Activated naive CD4-positive, alpha-beta T cell treated with anti-CD3 and anti-CD28 coated beads, Interleukin-2, amount 50 U/mL, for 24 hours (primary cell): Measurements from ENCODE around the gene LNX1.

Experiments
- H3K27ac Mint-ChIP-seq: one replicate; pipeline ENCODE4 v1.8.0; 2021; ENCODE audit warnings: mild to moderate bottlenecking, mixed read lengths
- H3K27me3 Mint-ChIP-seq: one replicate; pipeline ENCODE4 v1.8.0; 2021; ENCODE audit warnings: mixed read lengths
- H3K36me3 Mint-ChIP-seq: one replicate; pipeline ENCODE4 v1.8.0; 2021; ENCODE audit warnings: mixed read lengths
- H3K4me1 Mint-ChIP-seq: one replicate; pipeline ENCODE4 v1.8.0; 2021; ENCODE audit warnings: mixed read lengths
- H3K4me3 Mint-ChIP-seq: one replicate; pipeline ENCODE4 v1.8.0; 2021; ENCODE audit warnings: mild to moderate bottlenecking, mixed read lengths
- H3K9me3 Mint-ChIP-seq: one replicate; pipeline ENCODE4 v1.8.0; 2021; ENCODE audit warnings: mixed read lengths

Gene LNX1

DNA sequence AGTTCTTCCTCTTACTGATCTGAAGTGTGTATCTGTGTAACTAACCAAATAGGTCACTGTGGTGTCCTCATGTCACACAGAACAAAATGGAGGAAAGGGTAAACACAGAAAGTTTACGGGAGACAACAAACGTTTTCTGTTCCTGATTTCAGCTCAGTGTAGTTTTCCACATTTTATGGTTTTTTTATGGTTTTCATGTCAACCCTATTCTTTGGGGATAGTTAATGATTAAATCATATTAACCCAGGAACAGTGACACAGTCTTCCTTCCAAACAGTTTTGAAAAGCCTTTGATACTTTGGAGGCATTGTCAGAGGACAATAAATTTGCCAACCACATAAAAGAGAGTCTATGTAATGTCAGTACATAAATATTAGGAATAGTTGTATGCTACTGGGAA, 4.2 kb downstream of the LNX1 start:
- no peaks in the 10 kb centered on the region for H3K9me3 Mint-ChIP-seq
- peaks cover 15% of the 10 kb centered on the region for H3K4me1 Mint-ChIP-seq
- H3K27me3 Mint-ChIP-seq, result peaks cover 28% of the 10 kb centered on the region
- H3K36me3 Mint-ChIP-seq, result no peaks in the 10 kb centered on the region
- H3K27ac Mint-ChIP-seq, result no peak overlapping the region
- no peak overlapping the region for H3K4me3 Mint-ChIP-seq

GRCh38 chr4:53586121-53586816, 5.0 kb downstream of the LNX1 start:
- Mint-ChIP-seq H3K4me1 (peaks cover 7% of the 10 kb centered on the region), H3K9me3 (no peaks in the 10 kb centered on the region), H3K27ac (no peak overlapping the region), H3K4me3 (no peak overlapping the region), H3K36me3 (no peaks in the 10 kb centered on the region), H3K27me3 (peaks cover 22% of the 10 kb centered on the region)

- Mint-ChIP-seq H3K4me1 (no peaks in the 10 kb centered on the region), H3K27ac (no peak overlapping the region), H3K9me3 (no peaks in the 10 kb centered on the region), H3K27me3 (peaks cover 8% of the 10 kb centered on the region), H3K4me3 (no peak overlapping the region), H3K36me3 (no peaks in the 10 kb centered on the region)
Measured at GRCh38 chr4:53584658-53585057, 6.6 kb downstream of the LNX1 start.

DNA sequence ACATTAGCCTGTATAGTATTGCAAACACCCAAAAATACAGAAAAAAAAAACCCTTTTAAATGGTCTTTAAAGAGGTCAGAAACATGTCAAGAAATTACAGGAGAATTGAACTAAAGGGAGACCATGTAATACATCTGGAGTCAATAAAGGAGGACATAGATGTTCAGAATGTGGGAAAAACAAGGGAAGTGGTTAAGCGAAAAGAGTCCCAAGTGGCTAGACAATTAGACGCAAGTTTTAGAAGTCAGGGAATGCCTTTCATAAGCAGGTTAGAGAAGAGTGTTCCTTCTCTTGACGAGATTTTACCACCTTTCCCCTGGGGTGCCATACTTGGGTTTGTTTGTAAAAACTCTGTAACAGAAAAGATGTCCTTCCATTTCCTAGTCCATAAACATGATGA, 7.8 kb downstream of the LNX1 start:
- H3K27me3 Mint-ChIP-seq, result peaks cover 4% of the 10 kb centered on the region
- H3K4me3 Mint-ChIP-seq, result no peak overlapping the region
- no peaks in the 10 kb centered on the region for H3K9me3 Mint-ChIP-seq
- no peaks in the 10 kb centered on the region for H3K36me3 Mint-ChIP-seq
- H3K27ac Mint-ChIP-seq, result no peak overlapping the region
- no peaks in the 10 kb centered on the region for H3K4me1 Mint-ChIP-seq

DNA sequence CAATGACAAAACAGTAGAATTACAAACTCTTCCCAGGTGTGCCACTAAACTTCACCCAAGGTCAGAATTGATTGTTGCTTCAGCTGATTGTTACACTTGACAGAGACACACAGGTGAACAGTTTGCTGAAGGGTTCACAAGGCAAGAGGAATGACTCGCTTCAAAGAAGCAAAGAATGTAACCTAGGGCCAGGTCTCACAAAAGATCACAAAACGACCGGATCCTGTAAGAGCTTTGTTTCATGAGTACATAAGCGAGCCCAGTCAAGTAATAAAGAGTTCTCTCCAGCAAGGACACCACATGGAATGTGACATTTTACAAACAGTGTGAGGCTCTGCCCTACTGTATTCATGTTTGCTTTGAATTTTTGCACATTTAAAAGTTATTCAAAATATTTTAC, 9.1 kb downstream of the LNX1 start:
- H3K27me3 Mint-ChIP-seq, result peaks cover 4% of the 10 kb centered on the region
- H3K4me1 Mint-ChIP-seq, result no peaks in the 10 kb centered on the region
- no peaks in the 10 kb centered on the region for H3K9me3 Mint-ChIP-seq
- H3K4me3 Mint-ChIP-seq, result no peak overlapping the region
- H3K36me3 Mint-ChIP-seq, result no peaks in the 10 kb centered on the region
- no peak overlapping the region for H3K27ac Mint-ChIP-seq

GRCh38 chr4:53580274-53580673, 11.0 kb downstream of the LNX1 start:
- no peak overlapping the region for H3K27ac Mint-ChIP-seq
- H3K4me1 Mint-ChIP-seq, result no peaks in the 10 kb centered on the region
- no peaks in the 10 kb centered on the region for H3K9me3 Mint-ChIP-seq
- peaks cover 4% of the 10 kb centered on the region for H3K27me3 Mint-ChIP-seq
- H3K36me3 Mint-ChIP-seq, result no peaks in the 10 kb centered on the region
- no peak overlapping the region for H3K4me3 Mint-ChIP-seq

DNA sequence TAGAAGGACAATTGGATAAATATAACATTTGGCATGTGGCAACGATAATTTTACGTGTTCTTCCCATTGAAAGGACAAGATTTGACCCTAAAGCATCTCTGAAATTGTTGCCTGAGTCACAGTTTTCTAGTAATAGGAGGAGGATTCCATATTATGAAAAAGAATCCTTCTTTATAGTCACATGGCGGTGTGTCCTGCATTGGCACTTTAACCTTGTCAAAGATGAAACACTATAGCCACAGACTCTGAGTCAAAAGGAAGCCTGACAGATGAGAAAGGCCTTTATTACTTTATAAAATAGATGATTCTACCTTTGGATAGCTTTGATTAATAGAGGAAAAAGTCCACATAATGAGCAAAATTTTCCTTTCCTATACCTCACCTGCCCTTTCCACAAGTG, 11.5 kb downstream of the LNX1 start:
- Mint-ChIP-seq H3K4me3 (no peak overlapping the region), H3K27ac (no peak overlapping the region), H3K9me3 (no peaks in the 10 kb centered on the region), H3K36me3 (no peaks in the 10 kb centered on the region), H3K4me1 (no peaks in the 10 kb centered on the region), H3K27me3 (peaks cover 2% of the 10 kb centered on the region)

DNA sequence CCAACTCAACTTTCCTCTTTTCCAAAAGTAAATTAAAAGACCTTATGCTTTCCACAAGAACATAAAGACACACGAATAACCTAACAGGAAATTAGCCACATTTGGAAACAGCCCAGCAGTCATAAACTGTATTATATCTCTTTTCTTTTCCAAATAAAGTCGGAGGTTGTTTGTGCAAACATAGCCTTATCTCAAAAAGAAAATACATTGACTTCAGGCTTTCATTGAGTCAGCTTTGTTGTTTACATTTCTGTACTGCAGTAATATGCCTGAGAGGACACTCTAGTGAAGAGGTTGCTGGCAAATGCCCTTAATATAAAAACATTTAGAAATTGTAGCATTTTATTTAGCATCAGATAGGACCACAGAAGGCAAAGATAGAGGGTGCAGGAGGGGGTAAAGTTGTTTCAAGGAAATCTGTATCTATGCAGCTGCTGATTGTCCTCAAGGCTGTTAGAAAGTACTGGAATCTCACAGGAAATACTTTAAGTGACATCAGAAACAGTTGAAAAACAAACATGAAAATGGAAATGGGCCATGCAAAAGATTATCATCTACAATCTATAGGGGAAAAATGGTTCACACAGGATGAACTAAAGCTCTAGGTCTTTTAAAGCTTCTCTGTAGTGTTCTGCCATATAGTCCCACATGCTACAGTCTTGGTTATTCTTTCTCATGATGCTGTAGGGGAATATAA, 14.5 kb downstream of the LNX1 start:
- Mint-ChIP-seq H3K4me1 (no peaks in the 10 kb centered on the region), H3K27ac (no peak overlapping the region), H3K27me3 (peaks cover 1% of the 10 kb centered on the region), H3K9me3 (no peaks in the 10 kb centered on the region), H3K4me3 (no peak overlapping the region), H3K36me3 (no peaks in the 10 kb centered on the region)

DNA sequence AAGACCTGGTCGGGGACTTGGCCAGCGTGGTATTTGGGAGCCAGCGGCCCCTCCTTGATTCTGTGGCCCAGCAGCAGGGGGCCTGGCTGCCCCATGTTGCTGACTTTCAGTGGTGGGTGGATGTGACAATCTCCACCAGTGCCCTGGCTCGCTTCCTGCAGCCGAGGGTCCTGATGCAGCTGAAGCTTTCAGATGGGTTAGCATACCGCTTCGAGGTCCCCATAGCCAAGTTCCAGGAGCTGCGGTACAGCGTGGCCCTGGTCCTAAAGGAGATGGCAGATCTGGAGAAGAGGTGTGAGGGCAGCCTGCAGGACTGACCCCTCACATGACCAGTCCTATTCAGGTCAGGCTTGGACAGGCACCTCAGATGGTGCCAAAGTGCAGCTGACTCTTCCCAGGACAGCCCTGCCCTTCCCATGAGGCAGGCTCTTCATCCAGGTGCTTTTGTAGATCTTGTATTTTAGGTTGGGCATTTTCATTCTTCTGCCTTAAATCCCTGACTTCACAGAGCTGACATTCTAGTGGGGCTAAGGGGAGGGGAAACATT, 15.1 kb downstream of the LNX1 start:
- H3K9me3 Mint-ChIP-seq, result no peaks in the 10 kb centered on the region
- H3K27me3 Mint-ChIP-seq, result no peaks in the 10 kb centered on the region
- no peaks in the 10 kb centered on the region for H3K36me3 Mint-ChIP-seq
- no peak overlapping the region for H3K4me3 Mint-ChIP-seq
- H3K27ac Mint-ChIP-seq, result no peak overlapping the region
- H3K4me1 Mint-ChIP-seq, result no peaks in the 10 kb centered on the region

GRCh38 chr4:53575552-53575951, 15.7 kb downstream of the LNX1 start:
- Mint-ChIP-seq H3K36me3 (no peaks in the 10 kb centered on the region), H3K4me3 (no peak overlapping the region), H3K9me3 (no peaks in the 10 kb centered on the region), H3K4me1 (no peaks in the 10 kb centered on the region), H3K27me3 (no peaks in the 10 kb centered on the region), H3K27ac (no peak overlapping the region)

- Mint-ChIP-seq H3K4me3 (no peak overlapping the region), H3K4me1 (no peaks in the 10 kb centered on the region), H3K27me3 (no peaks in the 10 kb centered on the region), H3K27ac (no peak overlapping the region), H3K36me3 (no peaks in the 10 kb centered on the region), H3K9me3 (no peaks in the 10 kb centered on the region)
Measured at GRCh38 chr4:53574528-53574927, 16.8 kb downstream of the LNX1 start.

DNA sequence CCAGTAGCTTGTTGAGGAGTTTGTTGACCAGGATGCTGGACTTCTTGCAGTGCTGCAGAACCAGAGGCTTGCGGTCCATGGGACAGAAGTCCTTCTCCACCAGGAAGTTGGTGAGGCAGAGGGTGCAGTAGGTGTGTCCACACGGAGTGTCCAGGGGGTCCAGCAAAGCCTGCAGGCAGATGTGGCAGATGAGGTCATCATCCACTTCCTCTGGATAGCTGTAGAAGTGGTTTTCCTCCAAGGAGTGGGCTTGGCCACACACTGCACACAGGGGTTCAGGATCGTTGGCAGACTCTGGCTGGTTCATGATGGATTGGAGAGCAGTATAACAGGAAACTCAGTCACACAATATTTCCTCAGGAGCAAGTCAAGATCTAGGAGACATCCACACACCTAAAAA, 17.6 kb downstream of the LNX1 start:
- Mint-ChIP-seq H3K4me3 (no peak overlapping the region), H3K27ac (no peak overlapping the region), H3K27me3 (no peaks in the 10 kb centered on the region), H3K4me1 (no peaks in the 10 kb centered on the region), H3K9me3 (no peaks in the 10 kb centered on the region), H3K36me3 (no peaks in the 10 kb centered on the region)

DNA sequence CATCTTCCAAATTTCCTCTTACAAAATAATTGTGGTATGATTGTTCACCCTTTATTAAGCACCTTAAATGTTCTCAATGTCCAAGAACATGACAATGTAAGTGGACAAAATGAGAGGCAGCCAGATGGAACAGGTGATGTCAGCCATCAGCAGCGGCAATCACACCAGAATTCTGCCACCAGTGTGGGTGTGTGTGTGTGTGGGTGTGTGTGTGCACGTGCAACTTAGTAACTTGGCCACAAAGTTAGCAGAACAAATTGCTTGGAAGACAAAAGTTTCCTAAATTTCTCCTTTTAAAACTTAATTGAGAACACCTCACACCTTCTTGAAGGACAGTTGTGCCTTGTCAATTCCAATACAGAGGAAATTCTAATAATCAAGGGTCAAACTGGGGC, 18.7 kb downstream of the LNX1 start:
- Mint-ChIP-seq H3K27me3 (no peaks in the 10 kb centered on the region), H3K27ac (no peak overlapping the region), H3K9me3 (no peaks in the 10 kb centered on the region), H3K4me1 (no peaks in the 10 kb centered on the region), H3K4me3 (no peak overlapping the region), H3K36me3 (no peaks in the 10 kb centered on the region)

DNA sequence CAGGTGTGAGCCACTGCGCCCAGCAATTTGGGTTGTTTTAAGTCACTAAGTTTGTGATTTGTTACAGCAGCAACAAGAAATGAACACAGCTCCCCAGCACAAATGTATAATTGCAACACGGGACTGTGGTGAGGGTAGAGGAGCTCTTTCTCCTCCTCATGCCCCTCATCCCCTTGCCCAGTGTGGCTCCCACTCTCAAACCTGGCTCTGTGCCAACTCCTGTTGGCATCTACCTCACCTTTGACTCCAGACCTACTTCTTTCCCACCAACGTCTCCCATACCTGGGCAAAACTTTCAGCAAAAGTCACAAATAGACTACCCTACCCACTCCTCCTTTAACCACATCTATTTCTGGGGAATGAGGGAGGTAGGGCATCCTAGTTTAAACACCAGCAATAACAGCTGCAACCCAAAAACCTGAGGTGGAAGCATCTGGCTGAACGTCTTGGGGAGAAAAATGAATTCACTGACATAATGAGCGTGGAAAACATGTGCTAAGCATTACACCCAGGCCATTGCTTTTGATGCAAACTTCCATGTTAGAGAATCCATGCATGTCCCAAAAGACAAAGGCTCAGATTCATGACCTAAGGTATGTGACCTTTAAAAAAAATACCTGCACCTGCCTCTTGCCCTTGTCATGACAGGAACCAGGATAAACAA, 19.2 kb downstream of the LNX1 start:
- H3K4me3 Mint-ChIP-seq, result no peak overlapping the region

GRCh38 chr4:53563824-53564223, 27.5 kb downstream of the LNX1 start:
- Mint-ChIP-seq H3K27me3 (no peaks in the 10 kb centered on the region), H3K36me3 (no peaks in the 10 kb centered on the region), H3K4me3 (no peak overlapping the region), H3K4me1 (no peaks in the 10 kb centered on the region), H3K27ac (no peak overlapping the region), H3K9me3 (no peaks in the 10 kb centered on the region)

More for the DNA sequence above, 19.2 kb downstream of the LNX1 start:
- Mint-ChIP-seq H3K9me3 (no peaks in the 10 kb centered on the region), H3K27ac (no peak overlapping the region), H3K36me3 (no peaks in the 10 kb centered on the region), H3K27me3 (no peaks in the 10 kb centered on the region), H3K4me1 (no peaks in the 10 kb centered on the region)

- Mint-ChIP-seq H3K4me3 (no peak overlapping the region), H3K9me3 (no peaks in the 10 kb centered on the region), H3K4me1 (no peaks in the 10 kb centered on the region), H3K27ac (no peak overlapping the region), H3K36me3 (no peaks in the 10 kb centered on the region), H3K27me3 (no peaks in the 10 kb centered on the region)
Measured at GRCh38 chr4:53562409-53562808, 28.9 kb downstream of the LNX1 start.
